A549 treated with AZD9567 at 1 μM for 4 hours (cell line): ENCODE results near the gene SLC10A6. TPM values are rescaled to one million over a fixed set of nuclear protein-coding genes. Genes with fewer than 3 reads are reported as not detected.

Experiments used
- total RNA-seq: library from RNA; stranded (reverse); fragments of 200-300 nt; extraction: Qiagen RNA extraction; gene quantifications from 5 replicates; pipeline ENCODE4 v1.2.3, GENCODE V29; 2022; ENCODE audit not compliant: insufficient read depth

Gene SLC10A6, protein sequence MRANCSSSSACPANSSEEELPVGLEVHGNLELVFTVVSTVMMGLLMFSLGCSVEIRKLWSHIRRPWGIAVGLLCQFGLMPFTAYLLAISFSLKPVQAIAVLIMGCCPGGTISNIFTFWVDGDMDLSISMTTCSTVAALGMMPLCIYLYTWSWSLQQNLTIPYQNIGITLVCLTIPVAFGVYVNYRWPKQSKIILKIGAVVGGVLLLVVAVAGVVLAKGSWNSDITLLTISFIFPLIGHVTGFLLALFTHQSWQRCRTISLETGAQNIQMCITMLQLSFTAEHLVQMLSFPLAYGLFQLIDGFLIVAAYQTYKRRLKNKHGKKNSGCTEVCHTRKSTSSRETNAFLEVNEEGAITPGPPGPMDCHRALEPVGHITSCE
- total RNA-seq = not detected in 5 replicates

DNA sequence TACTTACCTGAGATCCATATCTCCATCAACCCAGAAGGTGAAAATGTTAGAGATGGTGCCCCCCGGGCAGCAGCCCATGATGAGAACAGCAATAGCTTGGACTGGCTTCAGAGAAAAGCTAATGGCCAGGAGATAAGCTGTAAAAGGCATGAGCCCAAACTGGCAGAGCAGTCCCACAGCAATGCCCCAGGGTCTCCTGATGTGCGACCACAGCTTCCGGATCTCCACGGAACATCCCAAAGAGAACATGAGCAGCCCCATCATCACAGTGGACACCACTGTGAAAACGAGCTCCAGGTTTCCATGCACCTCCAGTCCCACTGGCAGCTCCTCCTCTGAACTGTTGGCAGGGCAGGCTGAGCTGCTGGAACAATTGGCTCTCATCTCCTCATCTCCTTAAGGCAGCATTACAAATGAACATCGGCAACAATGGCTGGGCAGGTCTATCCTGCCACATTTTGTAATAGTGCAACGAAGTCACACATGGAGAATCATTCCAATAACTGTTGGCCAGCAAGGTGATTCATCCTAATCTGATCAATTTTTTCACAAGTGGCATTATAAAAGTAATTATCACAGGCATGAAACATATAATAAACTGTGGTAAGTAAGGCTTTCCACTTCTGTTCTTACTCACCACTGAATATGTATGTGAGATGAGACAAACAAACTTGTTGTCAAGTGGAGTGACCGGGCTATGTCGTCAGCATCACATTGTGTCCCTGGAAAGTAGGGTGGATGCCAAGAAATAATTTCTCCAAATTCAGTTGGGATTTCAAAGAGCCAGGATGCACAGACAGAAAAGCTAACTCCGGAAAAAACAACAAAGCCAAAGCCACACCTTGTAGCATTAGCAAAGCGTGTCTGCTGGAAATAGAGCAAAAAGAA lies at the start of gene SLC10A6:
TSS of gene SLC10A6 (minus strand) at position 653 of the 888 bp plus-strand sequence. CDS start at position 384, 269 bp downstream.

DNA sequence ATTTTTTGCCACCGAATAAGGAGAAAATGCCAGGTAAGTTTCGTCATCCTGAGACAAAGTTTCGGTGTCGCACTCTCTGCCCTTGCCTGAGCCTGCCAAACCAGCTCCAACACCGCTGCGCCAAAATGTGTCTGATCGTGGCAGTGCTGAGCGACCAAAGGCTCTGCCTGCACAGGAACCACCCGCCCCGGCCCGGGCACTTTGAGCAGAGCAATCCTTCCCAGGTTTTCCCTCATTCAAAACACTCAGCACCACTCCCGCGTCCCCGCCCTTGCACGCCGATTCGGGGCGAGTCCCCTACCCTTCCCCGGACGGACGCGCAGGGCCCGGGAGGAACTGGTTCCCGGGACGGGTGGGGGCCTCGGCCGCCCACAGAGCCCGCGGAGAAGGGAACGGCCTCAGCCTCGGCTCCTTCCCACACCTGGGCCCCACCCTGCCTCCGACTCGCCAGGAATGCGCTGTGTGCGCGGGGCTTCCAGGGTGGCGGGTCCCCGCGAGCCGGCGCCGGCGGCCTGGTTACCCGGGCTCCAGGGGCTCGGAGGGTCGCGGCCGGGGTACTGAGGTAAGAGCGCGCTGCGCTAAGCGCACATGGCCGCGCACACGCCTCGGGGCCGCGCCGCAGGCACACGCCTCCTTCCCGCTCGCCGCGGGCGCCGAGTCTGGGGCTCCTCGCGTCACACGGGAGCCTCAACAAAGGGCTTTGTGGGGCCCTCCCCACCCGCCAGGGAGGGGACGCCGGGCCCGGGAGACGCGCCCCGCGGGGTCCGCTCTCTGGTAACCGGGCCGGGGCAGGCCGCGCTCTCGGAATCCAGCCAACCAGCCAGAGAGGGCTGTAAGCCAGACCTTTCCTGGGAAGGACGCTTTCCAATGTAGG lies 42.8 kb upstream of the SLC10A6 start, which contains the start of gene C4orf36:
TSS of gene C4orf36 (minus strand) at position 661 of the 874 bp plus-strand sequence. CDS start 902 bp downstream, outside the sequence.

Other genes with a start within 250 kb of the SLC10A6 start
- gene C4orf36, start 43.0 kb upstream of the SLC10A6 start, total RNA-seq = 0.75 to 3.7 TPM (median 1.2 TPM) in 5 replicates
- 7.8 to 11.1 TPM (median 10.9 TPM) in 5 replicates for gene AFF1, start 85.6 kb upstream of the SLC10A6 start, total RNA-seq